ENCODE measurements around the gene NHSL2. TPM values are rescaled to one million over a fixed set of nuclear protein-coding genes. Genes with fewer than 3 reads are reported as not detected.
"Not testable (repeated sequence)": the region's sequence is repeated elsewhere in the genome, so short reads cannot be mapped to it uniquely, and the experiment has no call there.

The NHSL2 gene
- polyA plus RNA-seq (2012; rRNA removed): 0.61 and 1.7 TPM in 2 replicates
- polyA plus RNA-seq (2012; cell fraction: cytosol; rRNA removed): 0.60 and 1.5 TPM in 2 replicates
- polyA plus RNA-seq (2012; cell fraction: nucleus; rRNA removed): 1.6 and 1.9 TPM in 2 replicates

- Histone ChIP-seq H3K79me2 (ENCODE audit: insufficient read depth) (no peaks in the 10 kb centered on the region), H3K4me1 (ENCODE audit: control insufficient read depth in 1 of 2, insufficient read depth in 2 of 2, low read depth in 1 of 2, low read length in 1 of 2) (no peaks in the 10 kb centered on the region), H3K27me3 (ENCODE audit: insufficient read depth) (peaks cover 47% of the 10 kb centered on the region), H3K9me2 (no peaks in the 10 kb centered on the region), H4K20me1 (ENCODE audit: insufficient read depth) (no peaks in the 10 kb centered on the region), H3K36me3 (replicated peaks in 1 of 2; ENCODE audit: control insufficient read depth in 1 of 2, insufficient read depth in 2 of 2, low read length in 1 of 2) (no peaks in the 10 kb centered on the region), H3K9ac (no peak within 1 kb of the TSS), H3F3A (replicated peaks; ENCODE audit: insufficient read depth) (no peaks in the 10 kb centered on the region), H3K4me3 (ENCODE audit: low read depth in 2 of 2, low read length in 1 of 2) (no peak within 1 kb of the TSS; a peak in 1 of 4 replicates), H2AFZ (ENCODE audit: low read depth) (no peak within 1 kb of the TSS), H3K4me2 (no peak within 1 kb of the TSS), H3K27ac (ENCODE audit: low read depth in 2 of 2, low read length in 1 of 2) (no peak within 1 kb of the TSS), H3K9me3 (no peaks in the 10 kb centered on the region)
- TF ChIP-seq REST (IDR thresholded peaks at IDR 0.05; ENCODE audit: low read depth, low read length) (no peak), EZH2phosphoT487 (IDR thresholded peaks at IDR 0.05; ENCODE audit: borderline replicate concordance, low read depth) (no peak), FOXM1 (IDR thresholded peaks at IDR 0.05; ENCODE audit: low read depth) (no peak), YY1 (IDR thresholded peaks at IDR 0.05; ENCODE audit: low read depth) (no peak), EP300 (IDR thresholded peaks at IDR 0.05; ENCODE audit: borderline replicate concordance in 1 of 2, low read depth in 1 of 2, low read length in 1 of 2) (no peak), MAX (IDR thresholded peaks at IDR 0.05; ENCODE audit: low read depth) (no peak), TAF1 (IDR thresholded peaks at IDR 0.05; ENCODE audit: borderline replicate concordance, low read depth, low read length) (no peak), ZBTB33 (IDR thresholded peaks at IDR 0.05; ENCODE audit: borderline replicate concordance, low read depth) (no peak), NFIC (IDR thresholded peaks at IDR 0.05; ENCODE audit: borderline replicate concordance) (no peak), NRF1 (IDR thresholded peaks at IDR 0.05; ENCODE audit: low read depth, low read length) (no peak), SMC3 (IDR thresholded peaks at IDR 0.05; ENCODE audit: low read depth, low read length) (no peak), TCF12 (IDR thresholded peaks at IDR 0.05) (no peak)
- 5% methylated on average over 16 of the region's 26 CpGs for WGBS (ENCODE audit: low lambda C conversion rate)
- no peak for DNase-seq
- POLR2A ChIA-PET: no interaction called here
- CTCF ChIA-PET: interaction anchor here (0.8 to 1.5 kb wide), 5 partner anchors 9 to 119 kb away, joined by 3 to 4 read pairs (median 4); no protein-coding TSS in a partner anchor
These were observed at the start of gene NHSL2 for GRCh38 chrX:71910643-71910985. NHSL2 (plus strand) TSS chrX:71910845.

GRCh38 chrX:71867680-71868079 is 43.0 kb upstream of the NHSL2 start:
- H3K4me1 ChIP-seq (ENCODE audit: control insufficient read depth in 1 of 2, insufficient read depth in 2 of 2, low read depth in 1 of 2, low read length in 1 of 2): no peaks in the 10 kb centered on the region
- H3F3A ChIP-seq (replicated peaks; ENCODE audit: insufficient read depth): no peaks in the 10 kb centered on the region
- ChIA-PET POLR2A (no interaction called here), CTCF (no interaction called here)
- no peaks in the 10 kb centered on the region for H3K79me2 ChIP-seq (ENCODE audit: insufficient read depth)
- no peaks in the 10 kb centered on the region for H3K36me3 ChIP-seq (replicated peaks in 1 of 2; ENCODE audit: control insufficient read depth in 1 of 2, insufficient read depth in 2 of 2, low read length in 1 of 2)
- H3K9me2 ChIP-seq: no peaks in the 10 kb centered on the region
- H3K27me3 ChIP-seq (ENCODE audit: insufficient read depth): peaks cover 58% of the 10 kb centered on the region
- 7% methylated on average over 12 of the region's 16 CpGs for WGBS (ENCODE audit: low lambda C conversion rate)
- no peak for TF ChIP-seq USF1 (IDR thresholded peaks at IDR 0.05; ENCODE audit: borderline replicate concordance, low read depth)
- H3K4me2 ChIP-seq: no peak overlapping the region
- no peak overlapping the region for H3K27ac ChIP-seq (ENCODE audit: low read depth in 2 of 2, low read length in 1 of 2)
- H2AFZ ChIP-seq (ENCODE audit: low read depth): no peak overlapping the region
- no peak for DNase-seq
- no peak overlapping the region for H3K4me3 ChIP-seq (ENCODE audit: low read depth in 2 of 2, low read length in 1 of 2)
- H4K20me1 ChIP-seq (ENCODE audit: insufficient read depth): no peaks in the 10 kb centered on the region
- no peaks in the 10 kb centered on the region for H3K9me3 ChIP-seq
- H3K9ac ChIP-seq: no peak overlapping the region

GRCh38 chrX:71869566-71869965 is 41.1 kb upstream of the NHSL2 start:
- H3K9ac ChIP-seq; H3K4me1 ChIP-seq (ENCODE audit: control insufficient read depth in 1 of 2, insufficient read depth in 2 of 2, low read depth in 1 of 2, low read length in 1 of 2); H4K20me1 ChIP-seq (ENCODE audit: insufficient read depth); H3F3A ChIP-seq (replicated peaks; ENCODE audit: insufficient read depth); H3K79me2 ChIP-seq (ENCODE audit: insufficient read depth); H3K4me3 ChIP-seq (ENCODE audit: low read depth in 2 of 2, low read length in 1 of 2); H3K9me2 ChIP-seq; H3K36me3 ChIP-seq (replicated peaks in 1 of 2; ENCODE audit: control insufficient read depth in 1 of 2, insufficient read depth in 2 of 2, low read length in 1 of 2); H3K4me2 ChIP-seq; POLR2A ChIA-PET; CTCF ChIA-PET; H3K27ac ChIP-seq (ENCODE audit: low read depth in 2 of 2, low read length in 1 of 2); DNase-seq; H3K9me3 ChIP-seq; H2AFZ ChIP-seq (ENCODE audit: low read depth): not testable (repeated sequence)
- peaks cover 55% of the 10 kb centered on the region for H3K27me3 ChIP-seq (ENCODE audit: insufficient read depth)
- WGBS (ENCODE audit: low lambda C conversion rate): 3% methylated on average over 8 of the region's 10 CpGs
